Measurements from ENCODE around the gene MBNL3. TPM values are rescaled to one million over a fixed set of nuclear protein-coding genes. Genes with fewer than 3 reads are reported as not detected.

Gene MBNL3
- total RNA-seq, 1 experiment from 2014 or later, result 4.6 TPM

DNA sequence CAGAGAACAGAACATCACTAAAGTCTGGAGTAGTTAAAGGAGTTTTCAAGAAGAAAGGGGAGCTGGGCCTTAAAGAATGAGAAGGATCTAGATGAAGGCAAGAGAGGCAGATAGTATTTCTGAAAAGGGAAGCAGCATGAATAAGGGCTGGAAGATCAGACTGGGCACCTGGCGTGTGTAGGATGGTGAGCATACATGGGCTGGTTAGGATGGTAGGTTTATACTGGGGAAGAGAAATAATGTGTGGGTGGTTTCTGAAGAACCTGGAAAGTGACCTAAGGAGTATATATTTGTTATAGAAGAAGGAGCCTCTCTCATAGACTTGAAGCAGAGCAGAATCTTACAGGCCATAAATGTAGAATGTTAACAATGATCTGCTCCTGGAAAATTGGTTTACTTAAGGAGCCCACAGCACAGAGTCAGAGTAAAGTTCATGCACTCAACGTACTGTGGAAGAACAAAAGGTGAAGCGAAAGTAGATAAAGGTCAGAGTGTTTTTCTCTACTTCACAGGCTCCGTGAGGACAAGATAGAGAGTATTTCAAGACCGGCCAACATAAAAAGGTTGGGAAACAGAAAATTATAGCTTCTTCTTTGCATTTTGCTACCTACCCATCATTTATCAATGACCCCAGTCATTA lies 35.8 kb downstream of the MBNL3 start:
- H4K20me1 ChIP-seq (ENCODE audit: insufficient read depth), result no peaks in the 10 kb centered on the region
- H3K27me3 ChIP-seq (ENCODE audit: insufficient read depth, low read length), result no peaks in the 10 kb centered on the region
- intact Hi-C loops (cut with micrococcal nuclease), result no loop called here
- ChIA-PET POLR2A (no interaction called here), RAD21 (ENCODE audit: low non-redundant PET in 1 of 2, low total read pairs in 2 of 2, uncharacterized antibody in 2 of 2, unreplicated experiment in 2 of 2) (no interaction called here), CTCF (no interaction called here)
- no peak for TF ChIP-seq EZH2phosphoT487 (IDR thresholded peaks at IDR 0.05; ENCODE audit: borderline replicate concordance)
- TF ChIP-seq CEBPB (IDR thresholded peaks at IDR 0.05; ENCODE audit: low read depth), result no peak
- TF ChIP-seq EGR1 (IDR thresholded peaks at IDR 0.05; ENCODE audit: low read depth), result no peak
- TF ChIP-seq, protein P1, sequence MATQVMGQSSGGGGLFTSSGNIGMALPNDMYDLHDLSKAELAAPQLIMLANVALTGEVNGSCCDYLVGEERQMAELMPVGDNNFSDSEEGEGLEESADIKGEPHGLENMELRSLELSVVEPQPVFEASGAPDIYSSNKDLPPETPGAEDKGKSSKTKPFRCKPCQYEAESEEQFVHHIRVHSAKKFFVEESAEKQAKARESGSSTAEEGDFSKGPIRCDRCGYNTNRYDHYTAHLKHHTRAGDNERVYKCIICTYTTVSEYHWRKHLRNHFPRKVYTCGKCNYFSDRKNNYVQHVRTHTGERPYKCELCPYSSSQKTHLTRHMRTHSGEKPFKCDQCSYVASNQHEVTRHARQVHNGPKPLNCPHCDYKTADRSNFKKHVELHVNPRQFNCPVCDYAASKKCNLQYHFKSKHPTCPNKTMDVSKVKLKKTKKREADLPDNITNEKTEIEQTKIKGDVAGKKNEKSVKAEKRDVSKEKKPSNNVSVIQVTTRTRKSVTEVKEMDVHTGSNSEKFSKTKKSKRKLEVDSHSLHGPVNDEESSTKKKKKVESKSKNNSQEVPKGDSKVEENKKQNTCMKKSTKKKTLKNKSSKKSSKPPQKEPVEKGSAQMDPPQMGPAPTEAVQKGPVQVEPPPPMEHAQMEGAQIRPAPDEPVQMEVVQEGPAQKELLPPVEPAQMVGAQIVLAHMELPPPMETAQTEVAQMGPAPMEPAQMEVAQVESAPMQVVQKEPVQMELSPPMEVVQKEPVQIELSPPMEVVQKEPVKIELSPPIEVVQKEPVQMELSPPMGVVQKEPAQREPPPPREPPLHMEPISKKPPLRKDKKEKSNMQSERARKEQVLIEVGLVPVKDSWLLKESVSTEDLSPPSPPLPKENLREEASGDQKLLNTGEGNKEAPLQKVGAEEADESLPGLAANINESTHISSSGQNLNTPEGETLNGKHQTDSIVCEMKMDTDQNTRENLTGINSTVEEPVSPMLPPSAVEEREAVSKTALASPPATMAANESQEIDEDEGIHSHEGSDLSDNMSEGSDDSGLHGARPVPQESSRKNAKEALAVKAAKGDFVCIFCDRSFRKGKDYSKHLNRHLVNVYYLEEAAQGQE (IDR thresholded peaks at IDR 0.05; ENCODE audit: low read depth), result no peak
- TF ChIP-seq, protein P2, sequence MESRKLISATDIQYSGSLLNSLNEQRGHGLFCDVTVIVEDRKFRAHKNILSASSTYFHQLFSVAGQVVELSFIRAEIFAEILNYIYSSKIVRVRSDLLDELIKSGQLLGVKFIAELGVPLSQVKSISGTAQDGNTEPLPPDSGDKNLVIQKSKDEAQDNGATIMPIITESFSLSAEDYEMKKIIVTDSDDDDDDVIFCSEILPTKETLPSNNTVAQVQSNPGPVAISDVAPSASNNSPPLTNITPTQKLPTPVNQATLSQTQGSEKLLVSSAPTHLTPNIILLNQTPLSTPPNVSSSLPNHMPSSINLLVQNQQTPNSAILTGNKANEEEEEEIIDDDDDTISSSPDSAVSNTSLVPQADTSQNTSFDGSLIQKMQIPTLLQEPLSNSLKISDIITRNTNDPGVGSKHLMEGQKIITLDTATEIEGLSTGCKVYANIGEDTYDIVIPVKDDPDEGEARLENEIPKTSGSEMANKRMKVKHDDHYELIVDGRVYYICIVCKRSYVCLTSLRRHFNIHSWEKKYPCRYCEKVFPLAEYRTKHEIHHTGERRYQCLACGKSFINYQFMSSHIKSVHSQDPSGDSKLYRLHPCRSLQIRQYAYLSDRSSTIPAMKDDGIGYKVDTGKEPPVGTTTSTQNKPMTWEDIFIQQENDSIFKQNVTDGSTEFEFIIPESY (IDR thresholded peaks at IDR 0.05; ENCODE audit: extremely low read depth, insufficient replicate concordance, low read length), result no peak
- TF ChIP-seq CBX3 (IDR thresholded peaks at IDR 0.05; ENCODE audit: low read depth), result no peak
- TF ChIP-seq RAD21 (IDR thresholded peaks at IDR 0.05; ENCODE audit: low read depth), result no peak
- TF ChIP-seq POLR2AphosphoS5 (IDR thresholded peaks at IDR 0.05; ENCODE audit: low read depth, low read length), result no peak
- TF ChIP-seq SIN3A (IDR thresholded peaks at IDR 0.05; ENCODE audit: low read depth), result no peak
- TF ChIP-seq ZNF274 (IDR thresholded peaks at IDR 0.05; ENCODE audit: low read depth, low read length), result no peak
- no peak for TF ChIP-seq ELF1 (IDR thresholded peaks at IDR 0.05; ENCODE audit: borderline replicate concordance, low read depth)
- no peak for TF ChIP-seq POLR2A (IDR thresholded peaks at IDR 0.05; ENCODE audit: borderline replicate concordance, extremely low read depth, insufficient read depth, insufficient read length)
- TF ChIP-seq YY1 (IDR thresholded peaks at IDR 0.05; ENCODE audit: extremely low read depth, insufficient replicate concordance, low read depth, low read length), result no peak
- TF ChIP-seq SRF (IDR thresholded peaks at IDR 0.05; ENCODE audit: low read depth), result no peak
- no peak for TF ChIP-seq FOSL1 (IDR thresholded peaks at IDR 0.05; ENCODE audit: low read depth)
- TF ChIP-seq EZH2 (IDR thresholded peaks at IDR 0.05), result no peak
- TF ChIP-seq, protein P3, sequence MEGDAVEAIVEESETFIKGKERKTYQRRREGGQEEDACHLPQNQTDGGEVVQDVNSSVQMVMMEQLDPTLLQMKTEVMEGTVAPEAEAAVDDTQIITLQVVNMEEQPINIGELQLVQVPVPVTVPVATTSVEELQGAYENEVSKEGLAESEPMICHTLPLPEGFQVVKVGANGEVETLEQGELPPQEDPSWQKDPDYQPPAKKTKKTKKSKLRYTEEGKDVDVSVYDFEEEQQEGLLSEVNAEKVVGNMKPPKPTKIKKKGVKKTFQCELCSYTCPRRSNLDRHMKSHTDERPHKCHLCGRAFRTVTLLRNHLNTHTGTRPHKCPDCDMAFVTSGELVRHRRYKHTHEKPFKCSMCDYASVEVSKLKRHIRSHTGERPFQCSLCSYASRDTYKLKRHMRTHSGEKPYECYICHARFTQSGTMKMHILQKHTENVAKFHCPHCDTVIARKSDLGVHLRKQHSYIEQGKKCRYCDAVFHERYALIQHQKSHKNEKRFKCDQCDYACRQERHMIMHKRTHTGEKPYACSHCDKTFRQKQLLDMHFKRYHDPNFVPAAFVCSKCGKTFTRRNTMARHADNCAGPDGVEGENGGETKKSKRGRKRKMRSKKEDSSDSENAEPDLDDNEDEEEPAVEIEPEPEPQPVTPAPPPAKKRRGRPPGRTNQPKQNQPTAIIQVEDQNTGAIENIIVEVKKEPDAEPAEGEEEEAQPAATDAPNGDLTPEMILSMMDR (IDR thresholded peaks at IDR 0.05 in 2 of 3, conservative IDR thresholded peaks at IDR 0.05 in 1 of 3; ENCODE audit: borderline replicate concordance in 1 of 3, insufficient read depth in 1 of 3, low read depth in 2 of 3, low read length in 2 of 3), result no peak
- TF ChIP-seq SP1 (IDR thresholded peaks at IDR 0.05; ENCODE audit: low read depth), result no peak
- H3K36me3 ChIP-seq (ENCODE audit: control insufficient read depth in 1 of 2, insufficient read depth in 2 of 2, low read length in 2 of 2), result no peaks in the 10 kb centered on the region
- no peak overlapping the region for H3K4me2 ChIP-seq (ENCODE audit: low read length)
- no peak for ATAC-seq
- H2AFZ ChIP-seq (ENCODE audit: low read depth, low read length, poor library complexity, severe bottlenecking), result no peak overlapping the region
- no peak overlapping the region for H3K27ac ChIP-seq (ENCODE audit: low read depth, low read length)
- no peaks in the 10 kb centered on the region for H3K79me2 ChIP-seq (ENCODE audit: insufficient read depth, low read length)
- BruUV-seq (replicated peaks), result no TSS peak
- no peaks in the 10 kb centered on the region for H3K9me3 ChIP-seq (ENCODE audit: control insufficient read depth in 1 of 2, insufficient read depth in 1 of 2, low read depth in 1 of 2, low read length in 2 of 2)
- no peak for DNase-seq (ENCODE audit: low read depth, low spot score)
- no peak overlapping the region for H3K9ac ChIP-seq (ENCODE audit: low read length)
- no peak overlapping the region for H3K4me3 ChIP-seq (replicated peaks in 1 of 2; ENCODE audit: low read depth in 1 of 2, low read length in 2 of 2)
- no peaks in the 10 kb centered on the region for H3K9me2 ChIP-seq (ENCODE audit: insufficient read depth)
- H3K4me1 ChIP-seq (ENCODE audit: control insufficient read depth in 1 of 2, insufficient read depth in 2 of 2, low read length in 2 of 2), result no peaks in the 10 kb centered on the region

All from HCT116 (cell line).